SIG-M5 (cell line): ENCODE data around the gene LDLRAD1.
"Not testable (repeated sequence)": the region's sequence is repeated elsewhere in the genome, so short reads cannot be mapped to it uniquely, and the experiment has no call there.

Experiments used
- DNase-seq: peaks from one replicate; lab custom pipeline; 2025; lab: John Stamatoyannopoulos, UW

Gene LDLRAD1

GRCh38 chr1:54016343-54017282, 1.4 kb downstream of the LDLRAD1 start:
- DNase-seq, result no peak

- DNase-seq, result no peak
Observed at GRCh38 chr1:54014009-54014629, 3.9 kb downstream of the LDLRAD1 start.

GRCh38 chr1:54013393-54014008, 4.5 kb downstream of the LDLRAD1 start:
- no peak for DNase-seq

GRCh38 chr1:54012863-54013262, 5.1 kb downstream of the LDLRAD1 start:
- no peak for DNase-seq

GRCh38 chr1:54012008-54012325, 6.0 kb downstream of the LDLRAD1 start:
- no peak for DNase-seq

- no peak for DNase-seq
Observed at GRCh38 chr1:54011316-54012007, 6.5 kb downstream of the LDLRAD1 start.

- DNase-seq, result no peak
Observed at GRCh38 chr1:54010415-54011117, 7.4 kb downstream of the LDLRAD1 start.

GRCh38 chr1:54009406-54009805, 8.6 kb downstream of the LDLRAD1 start:
- DNase-seq, result no peak

- DNase-seq, result no peak
Observed at GRCh38 chr1:54008876-54009275, 9.1 kb downstream of the LDLRAD1 start.

- DNase-seq, result no peak
Observed at GRCh38 chr1:54007613-54008012, 10.4 kb downstream of the LDLRAD1 start.

- no peak for DNase-seq
Observed at GRCh38 chr1:54006508-54006907, 11.5 kb downstream of the LDLRAD1 start.

- no peak for DNase-seq
Observed at GRCh38 chr1:54004481-54005049, 13.4 kb downstream of the LDLRAD1 start.

- DNase-seq, result not testable (repeated sequence)
Observed at GRCh38 chr1:54003750-54004480, 14.1 kb downstream of the LDLRAD1 start.

- DNase-seq, result no peak
Observed at GRCh38 chr1:54003249-54003646, 14.7 kb downstream of the LDLRAD1 start.

GRCh38 chr1:54002544-54003248, 15.3 kb downstream of the LDLRAD1 start:
- no peak for DNase-seq

- DNase-seq, result no peak
Observed at GRCh38 chr1:54001591-54001990, 16.4 kb downstream of the LDLRAD1 start.

- no peak for DNase-seq
Observed at GRCh38 chr1:53999920-54000319, 18.1 kb downstream of the LDLRAD1 start.

GRCh38 chr1:53998223-53998622, 19.8 kb downstream of the LDLRAD1 start:
- no peak for DNase-seq

- DNase-seq, result no peak
Observed at GRCh38 chr1:53995683-53996082, 22.3 kb downstream of the LDLRAD1 start.

- not testable (repeated sequence) for DNase-seq
Observed at GRCh38 chr1:53994516-53994915, 23.5 kb downstream of the LDLRAD1 start.
